K562 (cell line): ENCODE results near the gene ESRRB.

Source experiments
- NFATC3 ChIP-seq: fragments of 450-650 bp; IDR thresholded peaks from 2 replicates; pipeline ENCODE4 v1.6.1; 2017; ENCODE audit warnings: mild to moderate bottlenecking
- NFIC ChIP-seq: fragments of 450-650 bp; IDR thresholded peaks from 2 replicates; pipeline ENCODE4 v1.6.1; 2017; ENCODE audit warnings: mild to moderate bottlenecking, inconsistent platforms
- POLR2A ChIP-seq: fragments of 450-650 bp; conservative IDR thresholded peaks from 2 replicates; pipeline ENCODE4 v1.6.1; 2016

- TF ChIP-seq POLR2A (no peak), NFATC3 (no peak), NFIC (no peak)
These were observed 175.2 kb downstream of the ESRRB start for GRCh38 chr14:76551116-76551515.
